ENCODE results near the gene DCST1.

The DCST1 gene

DNA sequence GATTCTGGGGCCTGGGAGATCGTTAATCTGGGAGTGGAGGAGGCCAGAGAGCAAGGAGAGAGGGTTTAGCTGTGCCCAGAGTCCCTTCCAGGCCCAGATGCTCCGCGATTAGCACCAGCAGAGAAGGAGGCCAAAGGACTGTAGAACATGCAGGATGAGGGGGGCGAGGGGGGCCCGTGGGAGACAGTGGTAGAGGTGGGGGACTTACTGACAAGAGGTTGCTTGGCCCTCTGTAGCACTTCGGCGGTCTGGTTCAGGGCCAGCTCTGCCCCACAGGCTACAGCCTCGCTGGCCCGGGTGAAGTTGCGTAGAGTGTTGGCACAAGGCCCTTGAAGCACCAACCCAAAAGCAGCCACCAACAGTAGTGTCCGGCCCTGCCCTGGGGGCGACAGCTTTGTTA, 738 bp upstream of the DCST1 start:
- no peak for DNase-seq (ENCODE audit: low read depth in 2 of 2)

DNA sequence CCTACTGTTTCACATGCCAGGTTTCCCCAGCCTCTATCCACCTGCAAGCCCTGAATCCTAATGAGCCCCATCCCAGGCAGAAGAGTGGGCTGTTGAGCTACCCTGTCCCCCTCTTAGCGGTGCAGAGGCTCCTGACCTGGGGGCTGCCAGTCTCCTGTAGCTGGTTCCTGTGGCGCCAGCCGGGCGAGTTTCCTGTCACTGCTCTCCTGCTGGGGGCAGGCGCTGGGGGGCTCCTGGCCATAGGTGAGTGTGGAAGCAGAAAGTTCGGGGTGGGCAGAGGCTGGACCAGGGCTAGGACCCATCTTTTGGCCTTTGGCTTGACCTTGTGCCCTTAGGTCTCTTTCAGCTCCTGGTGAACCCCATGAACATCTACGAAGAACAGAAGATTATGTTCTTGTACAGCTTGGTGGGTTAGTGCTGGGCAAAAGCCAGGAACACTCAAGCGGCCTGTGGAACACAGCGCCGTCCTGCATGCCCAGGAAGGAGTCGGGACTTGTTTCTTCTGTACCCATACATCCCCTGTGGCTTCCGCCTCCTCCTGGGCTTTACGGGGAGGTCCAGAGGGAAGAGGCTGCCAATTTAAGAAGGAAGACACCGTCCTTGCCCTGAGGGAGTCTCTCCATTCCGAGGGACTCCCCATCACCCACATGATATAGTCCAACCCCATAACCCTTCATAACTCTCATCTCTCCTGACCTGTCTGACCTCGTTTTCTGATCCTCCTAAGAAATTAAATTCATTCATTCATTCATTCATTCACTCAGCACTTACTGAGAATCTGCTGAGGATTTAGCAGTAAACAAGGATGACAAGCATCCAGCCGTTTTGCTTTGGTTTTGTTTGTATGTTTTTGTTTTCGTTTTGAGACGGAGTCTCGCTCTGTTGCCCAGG, 939 bp downstream of the DCST1 start:
- DNase-seq (ENCODE audit: low read depth in 2 of 2) = no peak

DNA sequence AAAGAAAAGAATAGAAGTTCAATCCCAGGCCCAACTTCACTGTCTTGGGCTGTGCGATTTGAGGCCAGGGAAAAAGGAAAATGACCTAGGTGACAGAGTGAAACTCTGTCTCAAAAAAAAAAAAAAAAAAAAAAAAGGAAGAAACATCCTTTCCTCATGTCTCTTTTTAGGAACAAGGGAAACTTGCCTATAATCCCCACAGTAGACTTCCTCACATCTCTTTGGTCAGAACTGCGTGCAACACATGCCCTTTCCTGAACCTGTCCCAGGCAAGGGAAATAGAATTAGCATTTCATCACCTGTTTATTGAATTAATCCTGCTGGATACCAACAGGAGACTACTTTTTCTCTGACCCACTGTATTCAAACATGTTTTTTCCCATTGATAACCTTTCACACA, 2.3 kb downstream of the DCST1 start:
- no peak for DNase-seq (ENCODE audit: low read depth in 2 of 2)

DNA sequence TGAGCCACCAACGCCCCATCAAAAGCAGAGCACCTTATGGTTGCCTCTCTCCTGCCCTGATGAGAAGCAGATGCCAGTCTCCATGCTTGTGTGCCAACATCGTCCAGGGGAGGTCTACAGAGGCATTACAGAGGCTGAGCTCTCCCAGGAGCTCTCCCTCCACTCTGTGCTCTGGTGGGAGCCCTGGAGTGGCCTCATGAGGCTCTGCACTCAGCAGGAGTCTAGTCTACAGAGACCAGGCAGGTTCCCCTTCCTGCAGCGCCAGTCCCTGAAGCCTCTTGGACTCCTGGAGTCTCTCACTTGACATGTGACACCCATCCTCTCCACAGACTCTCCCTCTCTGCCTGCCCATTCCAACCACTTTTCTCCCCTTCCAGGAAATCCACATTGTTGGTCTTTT, 3.4 kb downstream of the DCST1 start:
- no peak for DNase-seq (ENCODE audit: low read depth in 2 of 2)

DNA sequence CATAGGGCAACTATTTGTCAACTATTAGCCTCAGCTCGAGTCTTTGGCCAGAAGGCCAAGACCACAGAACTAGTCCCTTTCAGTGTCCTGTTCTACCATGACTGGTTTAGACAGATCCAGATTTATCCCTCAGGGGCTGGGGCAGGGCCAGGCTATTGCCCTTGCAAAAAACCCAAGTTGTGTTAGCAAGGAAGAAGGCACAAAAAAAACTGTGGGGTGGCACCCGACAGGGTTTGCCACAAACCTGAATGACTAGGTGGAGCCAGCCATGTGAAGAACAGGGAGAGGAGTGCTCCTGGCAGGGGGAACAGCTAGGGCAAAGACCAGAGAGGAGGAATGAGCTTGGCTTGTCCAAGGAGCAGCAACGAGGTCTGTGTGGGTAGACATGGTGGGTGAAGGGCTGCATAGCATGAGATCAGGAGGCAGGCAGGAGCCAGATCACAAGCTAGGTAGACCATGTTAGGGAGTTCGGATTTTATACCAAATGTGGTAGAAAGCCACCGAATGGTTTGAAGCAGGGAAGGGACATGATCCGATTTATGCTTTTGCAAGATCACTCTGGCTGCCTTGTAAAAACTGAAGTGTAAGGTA, 4.3 kb downstream of the DCST1 start:
- no peak for DNase-seq (ENCODE audit: low read depth in 2 of 2)

DNA sequence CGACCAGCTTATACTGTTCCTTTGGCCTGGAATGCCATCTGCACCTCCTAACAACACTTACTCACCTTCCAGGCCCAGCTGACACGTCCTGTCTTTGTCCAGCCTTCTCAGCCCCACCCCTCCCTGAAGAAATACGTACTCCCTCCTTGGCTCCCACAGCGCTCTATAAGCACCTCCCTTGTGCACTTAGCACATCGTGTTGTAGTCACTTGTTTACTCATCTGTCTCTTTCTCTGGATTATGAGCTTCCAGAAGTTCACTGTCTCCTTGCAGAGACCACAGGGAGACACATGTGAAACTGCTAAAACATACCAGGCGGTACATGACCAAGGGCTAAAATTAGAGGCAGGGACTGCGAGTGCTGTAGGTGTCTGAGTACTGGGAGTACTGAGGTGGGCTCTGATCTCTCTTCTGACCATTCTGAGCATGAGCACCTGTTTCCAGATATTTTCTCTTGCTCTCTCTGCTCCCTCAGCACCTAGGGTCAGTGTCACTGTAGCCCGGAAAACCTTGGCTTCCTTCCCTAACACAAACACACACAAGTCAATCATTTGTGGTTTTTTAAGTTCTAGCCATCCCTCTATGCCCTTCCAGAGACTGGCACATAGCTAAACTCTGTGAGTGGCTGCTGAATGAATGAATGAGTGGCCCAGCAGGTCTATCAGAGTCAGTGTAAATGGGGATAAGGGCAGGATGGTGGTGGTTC, 5.1 kb downstream of the DCST1 start:
- DNase-seq (ENCODE audit: low read depth in 2 of 2) = no peak

DNA sequence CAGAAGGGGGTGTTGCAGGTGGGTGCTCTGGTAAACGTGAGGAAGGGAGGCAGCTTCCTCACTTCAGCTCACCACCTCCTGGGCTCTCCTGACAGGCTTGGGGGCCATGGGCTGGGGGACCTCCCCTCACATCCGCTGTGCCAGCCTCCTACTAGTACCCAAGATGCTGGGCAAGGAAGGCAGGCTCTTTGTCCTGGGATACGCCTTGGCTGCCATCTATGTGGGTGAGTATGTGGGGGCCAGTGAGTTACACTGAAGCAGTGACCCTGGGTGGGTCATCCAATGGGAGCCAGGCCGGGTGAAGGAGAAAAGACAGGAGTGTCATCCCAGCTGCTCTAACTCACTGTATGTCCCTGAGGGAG, 5.7 kb downstream of the DCST1 start:
- no peak for DNase-seq (ENCODE audit: low read depth in 2 of 2)

DNA sequence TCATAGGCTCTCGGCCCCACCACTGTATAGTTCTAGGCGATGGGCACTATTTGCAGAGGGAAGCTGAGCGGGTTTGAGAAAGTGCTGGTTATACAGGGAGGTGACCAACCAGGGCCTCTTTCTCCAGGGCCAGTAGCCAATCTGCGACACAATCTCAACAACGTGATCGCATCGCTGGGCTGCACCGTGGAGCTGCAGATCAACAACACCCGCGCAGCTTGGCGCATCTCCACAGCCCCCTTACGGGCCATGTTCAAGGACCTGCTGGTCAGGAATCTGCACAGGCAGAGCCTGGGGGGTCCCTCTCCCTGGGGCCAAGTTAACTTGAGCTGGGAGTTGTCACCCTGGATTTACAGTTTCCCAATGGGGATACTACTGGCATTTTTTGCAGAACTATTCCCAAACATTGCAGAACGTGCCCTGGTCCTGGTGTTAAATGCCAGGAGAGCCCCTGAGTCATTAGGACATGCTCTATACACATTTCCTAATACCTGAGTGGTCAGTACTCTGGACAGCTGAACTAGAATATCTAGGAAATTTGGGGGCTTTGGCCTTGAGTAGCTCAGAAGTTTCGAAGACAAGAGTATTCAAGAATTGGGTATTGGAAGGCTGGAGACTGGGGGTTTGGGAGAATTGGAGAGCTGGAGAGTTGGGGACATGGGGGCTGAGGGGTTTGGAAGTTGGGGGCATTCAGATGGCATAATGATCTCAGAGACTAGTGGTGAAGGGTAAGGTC, 6.9 kb downstream of the DCST1 start:
- no peak for DNase-seq (ENCODE audit: low read depth in 2 of 2)

DNA sequence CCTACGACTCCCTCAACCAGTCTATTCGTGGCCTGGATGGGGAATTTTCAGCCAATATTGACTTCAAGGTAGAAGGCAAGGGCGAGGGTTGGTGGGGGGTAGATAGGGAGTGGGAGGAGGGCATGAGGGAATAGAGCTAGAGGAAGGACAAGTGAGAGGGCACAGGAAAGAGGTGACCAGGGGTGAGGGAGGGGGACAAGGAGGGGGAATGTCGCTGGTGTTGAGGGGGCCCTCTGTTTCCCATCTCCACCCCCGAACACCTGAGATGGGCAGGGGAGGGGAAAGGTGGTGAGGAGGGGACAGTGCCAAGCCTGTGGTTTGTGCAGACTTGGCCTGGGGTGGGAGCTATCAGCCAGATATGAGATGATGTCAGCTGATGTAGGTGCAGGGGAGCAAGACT, 9.2 kb downstream of the DCST1 start:
- DNase-seq (ENCODE audit: low read depth in 2 of 2) = no peak

DNA sequence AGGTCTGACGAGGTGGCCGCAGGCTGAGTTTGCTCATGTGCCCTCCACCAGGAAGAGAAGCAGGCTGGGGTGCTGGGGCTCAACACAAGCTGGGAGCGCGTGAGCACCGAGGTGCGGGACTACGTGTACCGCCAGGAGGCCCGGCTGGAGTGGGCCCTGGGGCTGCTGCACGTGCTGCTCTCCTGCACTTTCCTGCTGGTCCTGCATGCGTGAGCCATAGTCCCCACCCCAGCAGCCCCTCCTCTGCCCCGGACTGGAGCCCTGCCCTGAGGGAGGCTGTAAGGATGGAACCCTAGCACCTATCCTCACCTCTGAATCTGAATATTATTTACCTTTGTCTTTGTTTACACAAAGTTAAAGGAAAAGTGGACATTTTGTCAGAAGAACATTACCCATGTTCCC, 9.7 kb downstream of the DCST1 start:
- DNase-seq (ENCODE audit: low read depth in 2 of 2) = no peak

DNA sequence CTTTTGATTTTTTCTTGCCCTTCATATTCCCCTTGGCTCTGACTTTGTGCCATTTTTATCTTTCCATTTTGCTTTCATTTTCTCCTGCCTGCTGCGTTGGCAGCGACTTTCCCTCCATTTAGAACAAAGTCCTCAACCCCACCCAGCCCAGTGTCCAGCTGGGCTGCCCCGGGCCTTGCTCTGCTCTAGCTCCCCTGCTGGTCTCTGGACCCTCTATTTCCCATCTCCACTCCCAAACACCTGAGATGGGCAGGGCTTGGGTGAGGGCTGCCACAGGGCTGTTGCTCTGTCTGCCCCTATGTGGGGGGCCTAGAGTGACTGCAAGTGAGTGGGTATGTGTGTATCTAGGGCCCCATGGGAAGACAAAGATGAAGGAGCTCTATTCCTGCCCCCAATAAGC, 10.2 kb downstream of the DCST1 start:
- no peak for DNase-seq (ENCODE audit: low read depth in 2 of 2)

DNA sequence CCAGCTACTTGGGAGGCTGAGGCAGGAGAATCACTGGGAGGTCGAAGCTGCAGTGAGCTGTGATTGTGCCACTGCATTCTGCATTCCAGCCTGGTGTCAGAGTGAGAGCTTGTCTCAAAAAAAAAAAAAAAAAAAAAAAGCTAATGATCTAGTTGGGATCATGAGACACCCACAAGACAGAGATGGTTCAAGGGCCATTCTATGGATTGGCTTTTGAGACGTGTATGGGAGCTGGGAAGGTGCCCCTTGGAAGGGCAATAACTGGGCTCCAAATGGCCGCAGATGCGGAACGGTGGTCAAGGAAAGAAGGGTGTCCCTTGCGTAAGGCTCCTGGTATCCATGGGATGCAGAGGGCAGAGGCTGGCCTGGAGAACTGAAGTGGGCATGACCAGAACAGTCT, 10.7 kb downstream of the DCST1 start:
- DNase-seq (ENCODE audit: low read depth in 2 of 2) = no peak

DNA sequence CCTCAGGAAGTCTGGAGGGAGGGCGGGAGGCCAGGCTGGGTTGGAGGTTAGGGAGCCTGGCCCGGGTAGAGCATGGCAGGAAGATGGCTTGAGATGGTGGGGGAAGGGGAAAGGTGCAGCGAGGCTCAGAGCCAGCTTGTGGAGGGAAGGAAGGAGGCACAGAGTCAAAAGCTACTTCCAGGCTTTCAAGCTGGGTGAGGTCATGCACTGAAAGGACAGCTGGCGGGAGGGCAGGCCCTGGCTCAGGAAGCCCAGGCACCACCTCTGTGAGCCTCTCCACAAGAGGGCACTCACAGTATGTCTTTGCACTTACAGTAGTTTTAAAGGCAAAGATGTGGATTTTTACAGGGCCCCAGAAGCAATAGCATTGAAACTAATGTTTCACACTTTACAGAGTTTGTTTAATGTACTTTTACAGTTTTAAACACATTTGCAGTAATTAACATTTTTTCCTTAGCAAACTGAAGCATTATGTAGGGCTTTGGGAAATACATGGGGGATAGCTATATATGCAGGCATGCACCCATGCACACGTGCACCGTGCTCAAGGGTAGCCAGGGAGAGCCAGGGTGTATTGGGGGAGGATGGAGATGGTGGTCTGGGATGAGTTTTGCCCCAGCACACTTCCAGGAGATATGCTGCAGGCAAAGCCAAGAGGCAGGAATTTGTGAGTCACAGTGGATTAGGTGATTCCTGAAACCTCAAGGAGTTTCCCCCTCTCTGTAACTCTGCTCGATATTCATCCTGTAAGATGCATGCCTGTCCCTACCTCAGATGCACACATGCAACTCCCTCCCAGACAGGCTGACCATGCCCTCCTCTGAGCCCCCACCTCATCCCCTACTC, 11.4 kb downstream of the DCST1 start:
- no peak for DNase-seq (ENCODE audit: low read depth in 2 of 2)

DNA sequence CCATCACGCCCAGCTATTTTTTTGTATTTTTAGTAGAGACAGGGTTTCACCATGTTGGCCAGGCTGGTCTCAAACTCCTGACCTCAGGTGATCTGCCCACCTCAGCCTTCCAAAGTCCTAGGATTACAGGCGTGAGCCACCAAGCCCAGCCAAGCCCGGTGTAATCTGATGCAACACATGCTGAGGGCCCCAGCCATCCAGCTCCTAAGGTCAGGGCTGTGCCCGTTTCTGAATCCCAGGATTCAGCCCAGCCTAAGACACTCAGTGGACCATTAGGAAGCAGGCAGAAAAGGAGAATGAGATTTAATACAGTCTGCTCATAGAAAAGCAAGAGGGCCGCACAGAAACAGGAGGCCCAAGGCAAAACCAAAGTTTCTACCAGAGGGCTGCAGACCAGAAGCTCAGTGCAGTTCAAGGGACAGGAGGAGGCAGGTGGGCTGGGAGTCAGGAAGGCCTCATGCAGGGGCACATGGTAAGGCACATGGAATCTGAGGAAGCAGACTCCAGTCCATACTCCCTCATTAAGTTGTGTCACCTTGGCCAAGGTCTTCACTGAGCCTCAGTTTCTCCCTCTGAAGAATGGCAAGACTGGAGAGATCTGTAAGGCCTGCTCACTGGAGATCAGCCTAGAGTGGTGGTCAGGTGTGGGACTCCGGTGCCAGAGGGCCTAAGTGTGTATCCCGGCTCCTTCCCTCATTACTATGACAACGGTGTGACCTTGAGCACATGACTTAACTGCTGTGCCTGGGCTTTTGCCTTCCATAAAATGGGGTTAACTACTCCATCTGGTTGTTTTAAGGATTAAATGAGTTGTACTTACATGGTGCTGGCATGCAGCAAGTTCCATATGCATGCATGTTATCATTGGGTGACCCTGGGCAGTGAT, 15.1 kb downstream of the DCST1 start:
- no peak for DNase-seq (ENCODE audit: low read depth in 2 of 2)

DNA sequence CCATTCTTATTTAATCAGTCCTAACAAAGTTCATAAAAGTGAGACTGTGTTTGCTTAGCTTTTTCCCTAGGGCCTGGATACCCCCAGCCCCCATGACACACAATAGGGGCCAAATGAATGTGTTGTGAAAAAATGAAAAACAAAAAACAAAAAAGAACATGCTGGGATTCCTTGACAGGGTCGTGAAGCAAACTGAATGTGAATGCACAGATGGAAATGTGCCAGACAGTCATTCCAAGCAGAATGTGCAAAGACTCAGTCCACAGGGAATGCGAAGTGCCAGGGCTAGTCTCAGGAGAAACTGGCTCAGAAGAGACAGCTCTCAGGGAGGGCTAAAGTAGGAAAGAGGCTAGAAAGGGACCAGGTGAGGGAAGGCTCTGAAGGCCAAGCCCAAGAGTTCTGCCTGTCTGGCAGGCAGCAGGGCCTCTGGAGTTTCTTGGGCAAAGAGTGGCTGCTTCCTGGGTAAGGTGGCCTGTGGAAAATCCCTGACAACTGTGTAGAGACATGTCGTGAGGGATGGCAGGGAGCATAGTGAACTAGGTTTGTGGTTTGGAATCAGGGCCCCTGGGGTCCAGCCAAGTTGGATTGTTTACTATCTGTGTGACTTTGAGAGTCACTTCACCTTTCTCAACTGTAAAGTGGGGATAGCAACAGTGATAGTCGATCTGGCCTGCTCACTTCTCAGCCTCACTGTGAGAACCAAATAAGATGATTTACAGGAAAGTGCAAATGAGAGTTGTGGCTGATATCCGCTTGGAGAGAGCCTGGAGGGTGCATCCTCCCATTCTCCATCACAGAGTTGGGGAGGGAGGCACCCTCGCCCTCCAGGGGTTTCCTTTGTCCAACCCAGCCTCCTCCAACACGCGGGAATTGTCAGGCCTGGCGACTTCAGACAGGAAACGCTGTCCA, 16.3 kb downstream of the DCST1 start:
- no peak for DNase-seq (ENCODE audit: low read depth in 2 of 2)

DNA sequence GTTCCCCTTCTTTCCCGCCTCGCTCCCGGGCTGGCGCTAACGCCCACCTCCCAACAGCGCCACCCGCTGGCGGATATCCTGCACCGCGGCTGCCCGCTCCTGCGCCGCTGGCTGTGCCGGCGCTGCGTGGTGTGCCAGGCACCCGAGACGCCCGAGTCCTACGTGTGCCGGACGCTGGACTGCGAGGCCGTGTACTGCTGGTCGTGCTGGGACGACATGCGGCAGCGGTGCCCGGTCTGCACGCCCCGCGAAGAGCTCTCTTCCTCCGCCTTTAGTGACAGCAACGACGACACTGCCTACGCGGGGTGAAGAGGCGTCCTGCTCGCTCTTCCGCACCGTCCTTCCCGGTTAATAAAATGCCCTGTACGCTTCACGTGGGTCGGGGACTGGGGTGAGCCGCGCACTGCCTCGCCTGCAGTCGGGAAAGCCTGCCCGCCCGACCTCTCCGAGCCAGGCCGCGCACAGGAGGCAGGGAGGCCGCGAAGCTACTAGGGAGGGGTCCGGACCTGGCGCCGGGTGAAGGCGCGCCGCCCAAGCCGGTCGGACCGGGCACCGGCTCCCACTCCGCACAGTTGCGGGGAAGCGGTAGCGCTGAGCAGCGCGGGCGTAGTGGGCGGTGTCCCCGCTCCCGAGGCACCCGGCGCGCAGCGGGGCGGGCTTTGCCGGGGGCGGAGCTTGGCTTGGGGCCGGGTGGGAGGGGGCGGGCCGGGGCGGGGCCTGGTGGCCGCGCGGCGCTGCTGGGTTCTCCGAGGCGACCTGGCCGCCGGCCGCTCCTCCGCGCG, 17.1 kb downstream of the DCST1 start, which contains the start of gene ADAM15:
ADAM15 (plus strand) TSS at position 757 of the 782 bp plus-strand sequence. CDS start 71 bp downstream, outside the sequence.
- DNase-seq (ENCODE audit: low read depth in 2 of 2) = peak; percentile 46 to 70

DNA sequence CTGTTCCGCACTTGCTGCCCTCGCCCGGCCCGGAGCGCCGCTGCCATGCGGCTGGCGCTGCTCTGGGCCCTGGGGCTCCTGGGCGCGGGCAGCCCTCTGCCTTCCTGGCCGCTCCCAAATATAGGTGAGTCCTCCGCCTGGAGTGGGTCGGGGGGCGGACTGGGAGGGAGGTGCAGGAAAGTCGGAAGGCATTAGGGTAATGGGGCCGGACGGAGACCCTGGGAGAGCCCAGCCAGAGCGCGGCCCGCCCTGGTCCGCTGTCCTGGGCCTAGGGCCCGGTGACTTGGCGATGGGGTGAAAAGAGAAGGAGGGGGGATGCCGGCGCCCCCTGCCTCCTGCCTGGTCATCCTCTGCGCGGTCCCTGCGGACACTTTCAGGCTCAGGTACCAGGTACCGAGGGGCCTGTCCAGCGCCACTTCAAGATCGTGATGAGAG, 17.7 kb downstream of the DCST1 start:
- no peak for DNase-seq (ENCODE audit: low read depth in 2 of 2)

DNA sequence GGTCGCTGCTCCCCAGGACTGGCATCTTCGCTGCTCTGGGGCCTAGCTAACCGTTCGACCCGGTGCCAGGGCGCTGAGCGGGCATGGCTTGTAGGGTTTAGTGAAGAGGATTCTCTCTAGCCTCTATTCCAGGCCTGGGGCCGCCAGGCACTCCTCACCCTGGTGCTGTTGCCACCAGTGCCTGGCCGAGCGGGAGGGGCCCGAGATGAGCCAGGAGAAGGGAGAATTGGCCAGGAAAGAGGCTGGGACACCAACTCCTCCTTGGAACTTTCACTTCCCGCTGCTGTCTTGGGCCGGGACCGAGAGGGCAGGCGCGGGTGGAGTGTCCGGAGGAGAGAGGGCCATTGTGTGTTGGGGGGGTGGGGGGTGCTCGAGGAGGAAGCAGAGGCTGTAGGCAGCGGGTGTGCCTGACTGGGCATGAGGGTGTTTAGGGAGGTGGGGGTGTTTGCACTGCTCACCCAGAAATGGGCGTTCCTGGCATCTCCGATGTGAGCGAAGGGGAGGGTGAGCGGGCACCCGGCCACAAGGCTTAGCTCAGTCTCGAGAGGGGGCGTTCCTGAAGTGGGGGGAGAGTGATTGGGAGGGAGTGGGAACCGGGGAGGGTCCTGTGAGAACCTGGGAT, 18.3 kb downstream of the DCST1 start:
- DNase-seq (ENCODE audit: low read depth in 2 of 2) = no peak
